Hematopoietic multipotent progenitor cell treated with erythropoietin and hydrocortisone succinate and interleukin-3 and kit ligand, for 15 days (in vitro differentiated cells): ENCODE results near the gene SLC17A1.
"Not testable (repeated sequence)": the region's sequence is repeated elsewhere in the genome, so short reads cannot be mapped to it uniquely, and the experiment has no call there.

ENCODE experiments used
- DNase-seq: peaks from one replicate; pipeline ENCODE4 v3.0.0-alpha.2; 2015; ENCODE audit warnings: low spot score

SLC17A1 gene

DNA sequence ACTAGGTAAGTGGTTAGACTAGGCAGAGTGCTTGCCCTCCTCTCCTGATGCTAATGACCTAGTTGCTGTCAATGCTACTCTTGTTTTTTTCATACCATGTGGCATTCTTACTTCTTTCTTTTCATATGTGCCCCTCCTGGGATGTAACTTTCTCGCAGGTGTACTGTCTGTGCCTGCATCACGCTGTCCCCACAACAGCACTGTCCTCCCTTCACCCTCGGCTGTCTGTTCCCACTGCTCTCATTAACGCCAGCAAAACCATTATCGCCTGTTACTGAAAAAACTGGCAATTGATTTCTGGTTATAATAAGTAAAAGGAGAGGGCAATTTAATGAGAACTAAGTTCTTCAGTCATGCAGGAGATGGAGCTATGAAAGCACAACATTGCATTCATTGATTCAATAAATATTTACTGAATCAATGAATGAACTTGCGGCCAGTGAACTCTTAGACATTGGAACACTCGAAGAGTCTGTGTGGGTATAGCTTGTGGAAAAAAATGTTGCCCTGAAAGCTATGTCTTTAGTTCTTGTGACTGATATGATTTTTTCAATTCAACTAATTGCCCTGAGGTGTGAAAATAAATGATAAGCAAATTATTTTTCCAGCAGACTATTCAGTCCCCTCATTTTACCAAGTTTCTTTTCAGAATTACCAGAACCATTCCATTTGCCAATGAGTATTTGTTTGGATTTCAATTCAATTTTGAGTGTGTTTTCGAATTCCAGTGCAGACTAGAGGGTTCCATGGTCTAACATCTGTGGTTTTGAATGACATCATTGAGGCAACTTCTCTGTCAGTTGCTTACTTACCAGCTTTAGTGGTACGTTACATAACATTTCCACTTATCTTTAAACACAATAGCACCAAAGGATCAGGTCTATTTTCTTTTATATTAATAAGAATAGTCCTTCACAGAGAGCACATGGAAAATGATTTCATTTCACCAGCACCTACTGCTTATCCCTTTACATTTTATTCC lies 75.2 kb downstream of the SLC17A1 start:
- no peak for DNase-seq

DNA sequence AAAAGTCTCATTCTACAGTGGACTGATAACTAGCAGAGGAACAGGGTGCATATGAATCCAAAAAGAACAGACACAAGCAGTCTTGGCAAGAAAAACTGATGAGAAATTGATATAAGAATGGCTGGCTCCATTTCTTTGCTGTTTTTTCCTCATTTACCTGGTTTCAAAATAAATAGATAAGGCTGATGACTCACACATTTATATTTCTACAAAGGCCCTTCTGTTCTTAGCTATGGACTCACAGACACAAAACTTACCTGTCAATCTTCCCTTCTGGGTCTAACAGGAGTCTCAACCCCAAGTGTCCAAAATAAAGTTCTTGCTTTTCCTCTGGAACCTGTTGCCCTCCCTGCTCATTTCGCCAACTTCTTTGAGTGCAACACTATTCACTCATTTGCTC lies 76.4 kb downstream of the SLC17A1 start:
- DNase-seq: no peak

DNA sequence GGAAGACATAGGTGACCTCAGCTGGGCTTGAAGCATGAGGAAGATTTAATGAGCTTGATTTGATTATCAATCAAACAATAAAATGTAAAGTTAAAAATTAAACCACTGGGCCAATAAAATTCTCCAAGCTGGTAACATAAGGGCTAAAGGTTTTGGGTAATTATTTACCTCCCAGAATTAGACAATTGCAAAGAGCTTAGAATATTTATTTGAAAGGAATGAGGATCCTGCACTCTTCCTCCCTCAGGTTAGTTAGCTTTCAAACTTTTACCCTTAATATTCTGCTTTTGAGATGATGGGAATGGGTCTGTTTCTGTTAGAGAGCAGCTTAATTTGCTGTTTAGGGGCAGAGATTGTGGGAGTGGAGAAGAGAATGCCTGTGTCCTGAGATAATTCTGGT lies 77.3 kb downstream of the SLC17A1 start, which contains the start of gene SLC17A4:
TSS of gene SLC17A4 (plus strand) at position 208 of the 400 bp plus-strand sequence. CDS start 7,221 bp downstream, outside the sequence.
- DNase-seq: no peak

DNA sequence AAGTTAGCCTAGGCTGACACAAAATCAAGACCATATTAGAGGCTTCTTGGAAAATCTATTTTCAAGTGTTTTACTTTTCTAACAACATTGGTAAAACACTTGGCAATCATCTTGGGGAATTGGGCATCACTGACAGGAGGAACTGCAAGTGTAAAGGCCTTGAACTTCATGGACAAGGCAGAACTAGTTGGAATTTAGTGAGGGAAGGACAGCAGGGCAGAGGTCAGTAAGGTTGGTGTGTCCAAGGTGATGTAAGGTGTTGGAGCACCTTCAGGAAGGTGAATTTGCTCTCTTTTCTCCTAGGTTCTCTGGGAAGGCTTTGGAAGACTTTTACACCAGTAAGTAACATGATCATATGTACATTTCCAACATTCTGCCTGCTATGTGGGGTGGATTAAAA lies 78.8 kb downstream of the SLC17A1 start:
- DNase-seq: no peak

DNA sequence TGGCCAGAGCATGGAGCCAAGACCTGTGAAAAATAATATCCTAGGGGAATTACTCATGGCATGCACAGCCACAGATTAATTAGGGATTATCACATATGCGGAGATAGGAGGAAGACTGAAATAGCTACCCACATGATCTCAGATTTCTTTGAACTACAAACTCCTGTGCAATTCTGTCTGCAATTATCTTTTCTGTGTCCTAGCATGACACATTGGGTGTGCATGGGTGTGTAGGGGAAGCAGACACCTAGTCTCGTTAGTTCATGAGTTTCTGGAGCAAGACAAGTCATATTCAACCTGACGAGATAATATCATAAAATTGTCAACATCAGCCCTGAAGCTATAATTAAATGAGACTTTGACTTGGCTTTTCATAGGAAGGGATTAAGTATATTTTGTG lies 80.9 kb downstream of the SLC17A1 start:
- DNase-seq: no peak

DNA sequence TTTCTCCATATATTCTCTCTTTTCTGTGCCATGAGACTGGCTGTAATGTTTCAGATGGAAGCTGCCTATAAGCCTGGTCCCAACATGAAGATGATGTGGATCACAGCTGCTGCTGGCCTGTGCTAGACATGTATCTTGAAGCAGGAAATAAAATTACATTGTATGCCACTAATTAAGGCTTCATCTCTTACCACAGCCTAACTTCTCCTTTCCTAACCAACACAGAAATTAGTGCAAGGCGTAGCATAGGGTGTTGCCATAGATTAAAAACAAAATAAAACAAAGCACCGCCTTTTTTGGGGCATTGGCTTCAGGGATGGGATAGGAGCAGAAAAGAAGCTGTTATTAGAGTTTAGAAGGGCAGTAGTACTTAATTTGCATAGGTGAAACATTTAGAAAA lies 82.0 kb downstream of the SLC17A1 start:
- DNase-seq: no peak

DNA sequence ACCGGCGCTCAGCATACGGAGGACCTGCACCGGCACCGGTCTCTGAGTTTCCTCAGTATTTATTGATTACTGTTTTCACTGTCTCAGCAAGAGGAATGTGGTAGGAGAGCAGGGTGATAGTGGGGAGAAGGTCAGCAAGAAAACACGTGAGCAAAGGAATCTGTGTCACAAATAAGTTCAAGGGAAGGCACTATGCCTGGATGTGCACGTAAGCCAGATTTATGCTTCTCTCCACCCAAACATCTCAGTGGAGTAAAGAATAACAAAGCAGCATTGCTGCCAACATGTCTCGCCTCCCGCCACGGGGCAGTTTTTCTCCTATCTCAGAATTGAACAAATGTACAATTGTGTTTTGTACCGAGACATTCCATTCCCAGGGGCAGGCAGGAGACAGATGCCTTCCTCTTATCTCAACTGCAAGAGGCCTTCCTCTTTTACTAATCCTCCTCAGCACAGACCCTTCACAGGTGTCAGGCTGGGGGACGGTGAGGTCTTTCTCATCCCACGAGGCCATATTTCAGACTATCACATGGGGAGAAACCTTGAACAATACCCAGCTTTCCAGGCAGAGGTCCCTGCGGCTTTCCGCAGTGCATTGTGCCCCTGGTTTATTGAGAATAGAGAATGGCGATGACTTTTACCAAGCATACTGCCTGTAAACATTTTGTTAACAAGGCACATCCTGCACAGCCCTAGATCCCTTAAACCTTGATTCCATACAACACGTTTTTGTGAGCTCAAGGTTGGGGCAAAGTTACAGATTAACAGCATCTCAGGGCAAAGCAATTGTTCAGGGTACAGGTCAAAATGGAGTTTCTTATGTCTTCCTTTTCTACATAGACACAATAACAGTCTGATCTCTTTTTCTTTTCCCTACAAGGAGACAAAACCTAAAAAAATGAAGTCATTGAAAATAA lies 83.0 kb downstream of the SLC17A1 start:
- DNase-seq: not testable (repeated sequence)

DNA sequence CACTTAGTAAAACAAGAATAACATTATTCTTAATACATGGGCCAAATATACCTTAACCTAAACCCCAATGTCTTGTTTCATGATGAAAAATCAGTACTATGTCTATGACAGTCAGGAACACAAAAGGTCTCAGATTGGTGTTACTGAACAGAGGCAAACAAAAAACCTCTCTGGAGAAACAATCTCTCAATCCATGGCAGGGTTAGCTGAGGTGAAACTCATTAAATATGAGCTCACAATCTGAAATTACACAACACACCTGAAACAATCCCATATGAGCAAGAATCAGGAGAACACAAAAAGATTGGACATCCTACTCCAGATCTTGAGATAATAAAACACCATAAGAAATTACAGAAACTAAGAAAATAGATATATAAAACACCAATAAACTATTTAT lies 83.8 kb downstream of the SLC17A1 start:
- no peak for DNase-seq

DNA sequence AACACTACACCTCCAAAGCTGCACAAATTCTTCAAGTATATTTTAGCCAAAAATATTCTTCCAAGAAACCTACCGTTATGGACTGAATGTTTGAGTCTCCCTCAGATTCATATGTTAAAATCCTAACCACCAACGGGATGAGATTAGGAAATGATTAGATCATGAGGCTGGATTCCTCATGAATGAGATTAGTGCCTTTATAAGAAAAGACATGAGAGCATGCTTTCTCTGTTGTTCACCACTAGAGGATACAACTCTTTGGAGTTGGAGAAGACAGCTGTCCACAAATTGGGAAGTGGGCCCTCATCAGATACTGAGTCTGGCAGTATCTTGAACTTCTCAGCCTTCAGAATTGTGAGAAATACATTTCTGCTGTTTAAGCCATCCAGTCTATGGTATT lies 84.4 kb downstream of the SLC17A1 start:
- no peak for DNase-seq

DNA sequence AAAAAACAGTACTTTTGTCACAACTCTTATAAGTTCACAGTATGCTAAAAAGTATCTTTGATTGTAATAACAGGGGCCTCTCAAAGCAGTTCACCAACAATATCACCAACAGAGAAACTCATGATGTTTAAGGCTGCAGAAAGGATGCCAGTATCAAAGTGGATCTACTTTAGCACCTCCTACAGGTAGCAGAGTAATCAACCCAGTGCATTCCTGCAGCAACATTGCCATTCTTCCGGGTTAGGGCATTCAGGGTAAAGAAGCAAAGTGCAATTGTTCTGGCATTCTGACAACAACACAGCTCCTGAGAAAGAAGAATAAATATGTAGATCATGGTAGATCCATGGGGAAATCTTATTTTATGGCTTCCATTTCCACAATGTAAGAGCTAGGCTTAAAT lies 84.9 kb downstream of the SLC17A1 start:
- no peak for DNase-seq

DNA sequence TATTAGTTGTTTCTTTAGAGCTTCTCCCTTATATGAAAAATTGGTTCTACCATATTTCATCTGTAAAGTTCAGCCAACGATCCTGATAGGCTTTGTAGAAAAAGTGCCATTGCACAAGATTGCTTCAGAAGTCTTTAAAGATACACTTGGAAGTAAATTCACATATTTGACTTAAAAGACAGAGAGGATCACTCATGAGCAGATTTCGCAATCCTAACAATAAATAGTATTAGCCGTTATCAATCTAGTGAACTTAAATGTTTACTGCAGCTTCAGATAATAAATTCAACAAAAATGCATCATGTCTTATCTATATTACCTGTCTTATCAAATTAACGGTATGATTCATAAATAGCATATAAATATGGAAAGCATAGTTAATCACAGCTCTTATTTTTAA lies 86.0 kb downstream of the SLC17A1 start:
- DNase-seq: no peak

DNA sequence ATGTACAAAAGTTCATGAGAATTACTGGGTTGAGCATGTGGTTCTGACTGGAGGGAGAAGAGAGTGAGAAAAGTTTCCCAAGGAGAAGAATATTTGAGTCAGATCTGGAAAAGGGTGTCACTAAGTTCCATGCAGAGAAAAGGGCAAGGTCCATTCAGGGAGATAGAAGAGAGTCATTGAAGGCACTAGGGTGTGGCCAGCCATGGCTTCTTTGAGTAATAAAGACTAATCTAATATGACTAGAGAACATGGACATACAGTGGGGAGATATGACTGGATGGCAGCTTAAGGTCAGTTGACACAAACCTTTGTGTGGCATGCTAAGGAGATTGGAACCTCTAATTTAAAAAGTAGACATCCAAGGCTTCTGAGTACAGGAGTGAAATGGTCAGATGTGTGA lies 88.0 kb downstream of the SLC17A1 start:
- DNase-seq: no peak

DNA sequence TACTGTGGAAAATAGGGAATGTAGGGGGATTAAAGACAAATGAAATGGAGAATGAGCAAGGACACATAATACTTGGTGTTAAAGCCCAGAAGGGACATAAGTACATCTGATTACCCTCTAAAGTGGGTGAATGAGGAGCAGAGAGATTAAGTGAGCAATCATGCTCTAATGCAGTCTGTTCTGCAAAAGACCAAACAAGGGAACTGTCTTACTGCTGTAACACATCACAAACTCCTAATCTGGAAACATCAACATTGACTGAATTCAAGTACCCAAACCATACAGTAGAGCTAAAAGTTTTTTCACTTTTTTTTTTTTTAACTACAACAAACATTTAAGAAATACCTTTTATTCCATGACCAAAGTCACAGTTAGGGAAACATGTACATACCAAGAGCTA lies 96.6 kb downstream of the SLC17A1 start:
- DNase-seq: no peak
